Skin epidermis (tissue), 12 donors: ENCODE results near the gene NPPC.
"Not testable (repeated sequence)": the region's sequence is repeated elsewhere in the genome, so short reads cannot be mapped to it uniquely, and the experiment has no call there.

Source experiments
- H3K27ac ChIP-seq, 21 experiments: fragments of 200-600 bp; sonication (generic) in 11 of 21; one replicate each; pipeline ENCODE4 v1.5.0; 2020; ENCODE audit warnings: mild to moderate bottlenecking in 3 of 21, inconsistent platforms in 2 of 21, moderate library complexity in 2 of 21
- H3K4me3 ChIP-seq, 7 experiments: fragments of 200-600 bp; sonication (generic) in 2 of 7; one replicate each; pipeline ENCODE4 v1.5.0; 2020; ENCODE audit warnings: inconsistent platforms in 2 of 7, mild to moderate bottlenecking in 2 of 7, moderate library complexity in 1 of 7

NPPC gene, protein sequence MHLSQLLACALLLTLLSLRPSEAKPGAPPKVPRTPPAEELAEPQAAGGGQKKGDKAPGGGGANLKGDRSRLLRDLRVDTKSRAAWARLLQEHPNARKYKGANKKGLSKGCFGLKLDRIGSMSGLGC

DNA sequence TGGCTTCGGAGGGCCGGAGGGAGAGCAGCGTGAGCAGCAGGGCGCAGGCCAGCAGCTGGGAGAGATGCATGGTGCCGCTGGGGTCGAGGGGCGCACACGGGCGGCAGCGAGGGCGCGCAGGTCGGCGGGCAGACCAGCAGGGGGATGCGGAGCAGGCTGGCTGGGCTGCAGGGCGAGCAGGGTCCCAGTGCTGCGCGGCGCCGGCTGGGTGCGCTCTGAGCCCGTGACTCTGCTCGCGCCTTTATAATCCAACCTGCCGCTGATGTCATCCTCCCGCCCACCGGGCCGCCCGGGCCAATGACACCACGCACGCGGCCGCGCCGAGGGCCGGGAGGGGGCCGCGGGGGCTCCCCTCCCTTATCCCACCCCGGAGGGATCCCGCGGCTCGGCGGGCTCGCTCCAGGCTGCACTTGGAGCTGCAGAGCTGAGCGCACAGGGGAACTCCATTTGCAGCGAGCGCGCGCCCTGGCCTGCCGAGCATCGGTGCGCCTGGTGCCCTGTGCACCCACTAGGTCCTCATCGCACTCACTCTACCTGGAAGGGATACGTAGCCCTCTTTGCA, at the start of gene NPPC:
Gene NPPC (minus strand): TSS at position 217 of the 562 bp plus-strand sequence. CDS start 147 bp downstream, at position 70.
- H3K27ac ChIP-seq, result no peak within 1 kb of the TSS

DNA sequence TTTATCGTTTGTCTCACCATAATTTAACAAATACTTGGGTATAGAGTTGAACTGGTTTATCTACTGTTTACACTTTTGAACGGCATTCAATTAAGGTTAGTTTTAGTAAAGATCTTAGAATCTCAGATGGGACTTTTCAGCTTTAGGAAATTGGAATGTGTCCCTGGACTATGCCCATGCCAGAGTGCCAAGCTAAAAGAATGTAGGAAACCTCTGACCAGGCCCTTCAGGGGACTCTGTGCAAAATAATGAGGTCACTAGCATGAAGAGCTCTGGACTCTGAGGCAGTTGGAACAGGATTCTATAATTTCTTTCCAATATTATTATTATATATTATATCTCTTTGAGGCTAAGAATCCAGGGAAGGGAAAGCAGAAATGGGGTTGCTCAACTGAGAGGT, 48.8 kb upstream of the NPPC start:
- no peak overlapping the region for H3K27ac ChIP-seq

More for the DNA sequence above, at the start of gene NPPC:
- H3K4me3 ChIP-seq, result peak within 1 kb of the TSS; percentile 11 to 49 (median 29)

DNA sequence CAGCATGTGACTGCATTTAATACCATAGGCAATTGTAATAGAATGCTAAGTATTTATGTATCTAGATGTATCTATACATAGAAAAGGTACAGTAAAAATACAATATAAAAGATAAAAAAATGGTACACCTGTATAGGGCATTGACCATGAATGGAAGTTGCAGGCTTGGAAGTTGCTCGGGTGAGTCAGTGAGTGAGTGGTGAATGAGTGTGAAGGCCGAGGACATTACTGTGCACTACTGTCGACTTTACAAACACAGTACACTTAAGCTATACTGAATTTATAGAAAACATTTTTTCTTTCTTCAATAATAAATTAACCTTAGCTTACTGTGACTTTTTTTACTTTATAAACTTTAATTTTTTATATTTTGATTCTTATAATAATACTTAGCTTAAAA, 44.3 kb upstream of the NPPC start:
- Histone ChIP-seq H3K4me3 (no peak overlapping the region), H3K27ac (no peak overlapping the region)

More for the DNA sequence above, 48.8 kb upstream of the NPPC start:
- H3K4me3 ChIP-seq, result no peak overlapping the region

DNA sequence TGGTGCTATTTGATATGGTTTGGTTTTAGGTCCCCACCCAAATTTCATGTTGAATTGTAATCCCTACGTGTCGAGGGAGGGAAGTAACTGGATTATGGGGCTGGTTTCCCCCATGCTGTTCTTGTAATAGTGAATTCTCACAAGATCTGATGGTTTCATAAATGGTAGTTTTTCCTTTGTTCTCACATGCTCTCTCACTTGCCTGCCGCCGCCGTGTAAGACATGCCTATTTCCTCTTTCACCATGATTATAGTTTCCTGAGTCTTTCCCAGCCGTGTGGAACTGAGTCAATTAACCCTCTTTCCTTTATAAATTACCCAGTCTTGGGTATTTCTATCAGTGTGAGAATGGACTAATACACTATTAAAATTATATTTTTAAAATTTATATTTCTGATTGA, 42.6 kb upstream of the NPPC start:
- Histone ChIP-seq H3K4me3 (no peak overlapping the region), H3K27ac (no peak overlapping the region)

DNA sequence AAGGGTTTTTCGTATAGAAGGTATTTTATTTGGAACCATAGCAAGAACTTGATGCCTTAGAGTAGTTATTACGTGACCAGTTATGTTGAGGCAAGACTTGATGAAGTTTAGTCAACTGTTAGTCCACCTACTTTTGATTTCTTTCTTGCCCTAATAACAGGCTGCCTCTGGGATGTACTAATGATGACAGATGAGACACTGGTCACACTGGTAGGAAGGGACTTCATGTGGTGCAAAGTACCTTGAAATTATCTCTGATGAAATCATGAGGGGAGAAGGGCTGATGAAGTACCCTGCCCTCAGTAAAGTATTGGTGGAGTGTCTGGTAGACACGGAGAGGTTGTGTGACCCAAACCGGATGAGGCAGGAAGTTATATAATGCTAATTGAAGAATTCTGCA, 40.7 kb upstream of the NPPC start:
- H3K27ac ChIP-seq, result no peak overlapping the region
- H3K4me3 ChIP-seq, result no peak overlapping the region

DNA sequence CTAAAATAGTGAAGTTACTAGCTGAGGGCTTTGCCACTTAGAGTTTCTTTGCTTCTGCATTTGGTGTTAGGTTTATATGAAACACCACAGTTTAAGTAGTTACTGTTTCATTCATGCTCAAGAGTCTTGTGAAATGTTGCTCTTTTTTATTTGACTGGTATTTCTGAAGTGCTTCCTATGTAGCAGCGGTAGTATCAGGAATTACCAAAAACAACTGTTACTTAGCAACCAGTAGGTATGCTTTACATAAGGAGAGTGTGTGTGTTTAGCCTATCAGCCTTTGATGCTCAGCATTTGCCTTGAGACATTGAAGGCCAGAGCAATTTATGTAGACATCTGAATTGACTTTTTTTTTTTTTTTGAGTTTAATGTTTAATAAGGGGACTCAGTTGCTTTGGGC, 38.9 kb upstream of the NPPC start:
- Histone ChIP-seq H3K4me3 (no peak overlapping the region), H3K27ac (no peak overlapping the region)

DNA sequence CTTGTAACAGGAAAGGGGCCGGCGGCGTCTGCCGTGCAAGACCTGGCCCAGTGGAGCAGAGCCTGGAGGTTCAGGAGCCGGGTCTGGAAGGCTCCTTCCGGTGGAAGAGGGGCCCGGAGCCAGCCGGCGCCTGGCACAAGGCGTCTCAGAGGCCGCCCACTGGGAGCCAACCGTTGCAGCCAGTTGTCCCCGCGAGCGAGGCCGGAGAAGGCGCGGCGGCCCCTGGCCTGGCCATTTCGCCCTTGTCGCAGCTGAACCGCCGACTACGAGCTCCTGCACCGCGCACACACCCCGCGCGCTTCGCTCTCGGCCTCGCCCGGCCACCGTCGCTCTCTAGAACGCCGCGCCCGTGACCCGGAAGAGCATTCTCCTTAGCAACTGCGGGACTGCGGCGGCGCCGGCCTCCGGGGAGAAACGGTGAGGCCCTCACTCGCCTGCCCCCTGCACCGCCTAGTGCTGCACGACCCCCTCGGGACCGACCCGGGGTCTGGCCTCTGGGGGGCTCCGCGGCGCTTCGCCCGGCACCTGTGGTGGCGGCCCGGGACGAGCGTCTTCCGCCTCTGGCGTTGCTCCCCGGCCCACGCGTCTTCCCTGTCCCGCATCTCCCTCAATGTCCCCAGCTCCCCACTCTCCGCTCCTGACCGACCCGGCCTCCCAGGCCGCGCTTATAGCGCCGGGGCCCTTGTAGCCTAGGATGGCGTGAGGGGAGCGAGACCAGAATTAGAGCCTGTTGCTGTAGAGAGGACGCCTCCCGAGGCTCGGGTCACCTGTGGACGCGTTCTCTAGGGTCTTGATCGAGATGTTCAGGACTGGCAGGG, 35.4 kb upstream of the NPPC start, which contains the start of gene DIS3L2:
Gene DIS3L2 (plus strand): TSS at position 365 of the 818 bp plus-strand sequence. CDS start 53,215 bp downstream, outside the sequence.
- Histone ChIP-seq H3K4me3 (peak within 1 kb of the TSS; percentile 70 to 97 (median 86)), H3K27ac (peak within 1 kb of the TSS; percentile 58 to 98 (median 90))

DNA sequence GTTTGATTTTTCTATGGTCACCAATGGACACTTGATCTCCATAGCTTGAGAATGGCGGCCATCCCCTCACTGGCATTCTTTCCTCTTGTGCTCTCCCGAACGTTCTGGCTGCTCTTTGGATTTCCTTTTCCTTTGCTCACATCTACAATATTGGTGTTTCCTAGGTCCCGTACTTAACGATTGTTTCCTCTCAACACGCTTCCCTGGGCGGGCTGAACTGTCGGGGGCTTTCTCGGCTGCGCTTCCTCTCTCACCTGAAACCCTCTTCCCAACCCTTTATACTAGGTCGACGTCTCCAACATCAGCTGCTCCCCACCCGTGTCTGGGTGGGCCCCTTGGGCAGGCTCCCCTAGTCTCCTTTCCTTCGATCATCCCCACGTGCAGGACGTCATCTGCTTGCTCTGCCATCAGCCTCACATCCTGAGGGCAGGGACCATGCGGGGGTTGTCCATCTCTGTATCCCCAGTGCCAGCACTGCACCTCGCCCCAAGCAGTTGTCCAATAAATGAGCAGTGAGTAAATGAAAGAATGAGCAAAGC, 34.7 kb upstream of the NPPC start:
- Histone ChIP-seq H3K4me3 (peak overlapping the region; percentile 70 to 97 (median 86)), H3K27ac (peak overlapping the region in 20 of 21 experiments; percentile 79 to 98 (median 90))

DNA sequence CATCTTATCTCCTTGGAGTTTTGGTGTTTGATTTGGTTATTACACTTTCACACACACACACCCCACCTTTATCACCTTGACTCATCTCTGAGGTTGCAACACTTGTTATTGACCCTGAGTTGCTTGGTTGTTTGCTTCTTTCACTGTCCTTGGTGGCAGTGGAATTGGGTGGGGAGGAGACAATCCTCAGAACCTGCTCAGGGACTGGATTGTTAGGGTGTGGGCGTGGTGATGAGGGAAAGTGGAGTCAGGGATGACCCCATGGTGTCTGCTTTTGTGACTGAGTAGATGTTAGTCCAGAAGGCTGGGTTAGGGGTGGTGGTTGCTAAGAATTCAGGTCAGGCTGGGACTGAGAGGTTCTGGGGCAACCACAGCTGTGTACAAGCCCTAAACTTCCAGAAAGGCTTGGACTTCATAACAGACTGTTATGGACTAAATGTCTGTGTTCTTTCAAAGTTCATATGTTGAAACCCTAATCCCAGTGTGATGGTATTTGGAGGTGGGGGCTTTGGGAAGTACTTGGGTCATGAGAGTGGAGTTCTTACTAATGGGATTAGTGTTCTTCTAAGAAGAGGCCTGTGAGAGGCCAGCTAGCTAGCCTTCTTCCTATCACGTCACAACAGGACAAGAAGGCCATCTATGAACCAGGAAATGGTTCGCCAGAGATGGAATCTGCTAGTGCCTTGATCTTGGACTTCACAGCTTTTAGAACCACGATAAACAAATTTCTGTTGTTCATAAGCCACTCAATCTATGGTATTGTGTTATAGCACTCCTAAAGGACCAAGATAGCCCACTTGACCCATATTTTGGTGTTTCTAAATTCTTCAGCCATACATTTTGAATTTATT, 31.9 kb upstream of the NPPC start:
- no peak overlapping the region for H3K4me3 ChIP-seq
- H3K27ac ChIP-seq, result no peak overlapping the region

DNA sequence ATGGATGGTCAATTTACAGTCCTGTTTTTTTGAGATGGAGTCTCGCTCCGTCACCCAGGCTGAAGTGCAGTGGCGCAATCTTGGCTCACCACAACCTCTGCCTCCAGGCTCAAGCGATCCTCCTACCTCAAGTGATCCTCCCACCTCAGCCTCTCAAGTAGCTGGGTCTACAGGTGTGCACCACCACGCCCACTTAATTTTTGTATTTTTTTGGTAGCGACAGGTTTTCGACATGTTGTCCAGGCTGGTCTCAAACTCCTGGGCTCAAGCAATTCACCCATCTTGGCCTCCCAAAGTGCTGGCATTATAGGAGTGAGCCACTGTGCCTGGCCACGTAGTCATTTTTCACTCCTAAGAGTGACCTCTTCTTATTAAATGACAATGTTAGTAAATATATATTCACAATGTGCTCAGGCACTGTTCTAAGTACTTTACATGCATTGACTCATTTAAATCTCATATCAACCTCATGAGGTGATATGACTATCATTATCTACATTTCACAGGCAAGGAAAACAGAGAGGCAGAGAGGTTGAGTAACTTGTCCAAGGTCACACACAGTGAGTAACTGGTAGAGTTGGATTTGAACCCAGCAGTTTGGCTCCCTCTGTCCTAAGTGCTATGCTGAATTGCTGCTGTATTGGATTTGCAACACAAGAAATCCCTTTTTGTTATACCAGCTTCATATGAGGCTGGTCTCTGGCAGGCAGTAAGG, 29.7 kb upstream of the NPPC start:
- H3K27ac ChIP-seq, result no peak overlapping the region
- no peak overlapping the region for H3K4me3 ChIP-seq

DNA sequence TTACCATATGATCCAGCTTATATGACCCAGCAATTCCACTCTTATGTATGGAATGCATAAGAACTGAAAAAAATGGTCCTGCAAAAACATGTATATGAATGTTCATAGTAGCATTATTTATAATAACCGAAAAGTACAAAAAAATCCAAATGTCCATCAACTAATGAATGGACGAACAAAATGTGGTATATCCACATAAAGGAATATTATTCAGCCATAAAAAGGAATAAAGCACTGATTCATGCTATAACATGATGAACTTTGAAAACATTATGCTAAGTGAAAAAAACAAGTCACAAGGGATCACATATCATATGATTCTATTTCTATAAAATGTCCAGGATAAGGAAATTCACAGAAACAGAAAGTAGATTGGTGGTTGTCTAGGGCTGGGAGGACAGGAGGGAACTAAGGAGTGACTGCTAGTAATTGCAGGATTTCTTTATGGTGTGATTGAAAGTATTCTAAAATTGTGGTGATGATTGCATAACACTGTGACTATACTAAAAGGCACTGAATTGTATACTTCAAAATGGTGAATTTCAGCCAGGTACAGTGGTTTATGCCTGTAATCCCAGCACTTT, 25.3 kb upstream of the NPPC start:
- Histone ChIP-seq H3K4me3 (no peak overlapping the region), H3K27ac (no peak overlapping the region)

DNA sequence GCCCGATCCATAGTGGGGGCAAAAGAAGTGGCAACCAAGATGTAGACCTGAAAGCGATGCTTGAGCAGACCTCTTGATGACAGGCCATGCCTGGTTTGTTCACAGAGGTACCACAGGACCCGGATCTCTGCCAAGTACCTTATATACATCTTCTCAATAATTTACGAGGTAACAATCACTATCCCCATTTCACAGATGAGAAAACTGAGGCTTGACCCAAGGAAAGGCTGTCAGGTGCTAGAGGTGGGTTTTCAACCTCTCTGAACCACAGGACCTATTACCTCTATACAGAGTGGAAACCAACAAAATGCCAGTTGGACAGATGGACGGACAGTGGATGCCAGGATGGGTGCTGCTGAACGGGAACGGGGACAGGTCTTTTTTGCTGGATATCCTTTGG, 21.5 kb upstream of the NPPC start:
- Histone ChIP-seq H3K27ac (no peak overlapping the region), H3K4me3 (no peak overlapping the region)

DNA sequence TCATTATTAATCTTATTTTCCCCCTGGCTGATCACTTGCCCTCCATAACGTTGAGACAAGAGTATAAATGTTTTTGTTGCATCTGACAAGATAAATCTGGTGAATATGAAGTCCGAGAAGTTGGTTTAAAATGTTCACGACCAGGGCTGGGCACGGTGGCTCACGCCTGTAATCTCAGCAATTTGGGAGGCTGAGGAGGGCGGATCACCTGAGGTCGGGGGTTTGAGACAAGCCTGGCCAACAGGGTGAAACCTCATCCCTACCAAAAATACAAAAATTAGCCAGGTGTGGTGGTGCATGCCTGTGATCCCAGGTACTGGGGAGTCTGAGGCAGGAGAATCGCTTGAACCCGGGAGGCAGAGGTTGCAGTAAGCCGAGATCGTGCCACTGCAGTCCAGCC, 20.9 kb upstream of the NPPC start:
- H3K27ac ChIP-seq, H3K4me3 ChIP-seq: not testable (repeated sequence)

DNA sequence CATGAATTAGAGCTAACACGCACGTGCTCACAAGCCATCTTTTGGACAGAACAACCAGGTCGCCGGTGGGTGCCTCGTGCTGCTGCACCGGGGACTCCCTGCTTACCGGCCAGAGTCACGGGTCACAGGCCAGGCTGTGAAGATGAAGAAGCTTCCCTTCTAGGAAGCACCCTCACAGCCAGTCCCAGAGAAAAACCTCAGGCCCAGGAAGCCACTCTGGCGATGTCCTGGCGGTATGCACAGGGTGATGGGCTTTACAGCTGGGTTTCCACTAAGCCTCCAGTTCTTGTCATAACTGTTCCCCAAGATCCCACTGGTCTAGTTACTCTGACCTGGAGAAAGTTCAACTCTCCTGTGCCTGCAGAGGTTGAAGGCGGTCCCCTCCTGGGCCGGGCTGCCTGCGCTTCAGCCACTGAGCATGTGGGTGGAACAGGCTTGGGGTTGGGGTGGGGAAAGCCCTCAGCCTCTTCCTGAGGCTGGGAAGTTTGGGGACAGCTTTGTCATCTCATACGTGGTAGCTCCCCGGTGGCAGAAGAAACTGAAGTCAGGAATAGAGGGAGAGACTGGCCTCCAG, 20.1 kb upstream of the NPPC start:
- no peak overlapping the region for H3K4me3 ChIP-seq

DNA sequence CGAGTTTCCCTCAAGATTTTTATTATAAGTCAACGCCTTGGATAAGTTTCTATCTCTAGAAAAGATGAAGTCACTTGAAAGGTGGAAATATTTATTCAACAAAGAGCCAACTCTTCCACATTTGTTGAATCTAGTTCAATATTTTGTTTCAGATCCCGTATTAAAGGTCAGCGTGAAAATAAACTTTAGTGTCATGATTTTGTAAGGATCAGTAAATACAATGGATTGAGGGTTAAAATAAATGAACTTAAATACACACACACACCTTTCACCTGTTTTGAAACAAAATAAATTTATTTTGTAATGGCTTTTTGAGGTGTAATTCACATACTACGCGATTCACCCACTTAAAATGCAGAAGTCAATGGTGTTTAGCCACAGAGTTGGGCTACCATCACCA, 16.0 kb upstream of the NPPC start:
- H3K27ac ChIP-seq, result no peak overlapping the region

More for the DNA sequence above, 20.1 kb upstream of the NPPC start:
- no peak overlapping the region for H3K27ac ChIP-seq

DNA sequence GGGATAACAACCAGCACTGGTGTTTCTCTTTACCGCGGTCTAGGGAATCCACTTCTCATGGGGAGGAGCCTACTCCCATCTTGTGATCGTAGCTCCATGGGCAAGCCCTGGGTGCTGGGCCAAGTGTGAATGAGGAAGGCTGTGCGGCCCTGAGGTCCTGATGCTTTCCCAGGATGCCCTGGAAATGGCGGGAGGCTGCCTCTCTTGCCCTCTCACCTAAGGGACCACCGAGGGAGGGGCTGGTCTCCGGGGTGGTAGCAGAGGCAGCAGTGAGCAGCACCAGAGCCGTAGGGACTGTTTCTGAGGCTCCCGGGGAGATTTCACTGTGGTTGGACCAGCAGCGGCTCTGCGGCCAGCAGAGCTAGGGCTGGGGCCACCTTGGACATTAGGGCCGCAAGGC, 15.5 kb upstream of the NPPC start:
- Histone ChIP-seq H3K4me3 (no peak overlapping the region), H3K27ac (no peak overlapping the region)

More for the DNA sequence above, 16.0 kb upstream of the NPPC start:
- no peak overlapping the region for H3K4me3 ChIP-seq

DNA sequence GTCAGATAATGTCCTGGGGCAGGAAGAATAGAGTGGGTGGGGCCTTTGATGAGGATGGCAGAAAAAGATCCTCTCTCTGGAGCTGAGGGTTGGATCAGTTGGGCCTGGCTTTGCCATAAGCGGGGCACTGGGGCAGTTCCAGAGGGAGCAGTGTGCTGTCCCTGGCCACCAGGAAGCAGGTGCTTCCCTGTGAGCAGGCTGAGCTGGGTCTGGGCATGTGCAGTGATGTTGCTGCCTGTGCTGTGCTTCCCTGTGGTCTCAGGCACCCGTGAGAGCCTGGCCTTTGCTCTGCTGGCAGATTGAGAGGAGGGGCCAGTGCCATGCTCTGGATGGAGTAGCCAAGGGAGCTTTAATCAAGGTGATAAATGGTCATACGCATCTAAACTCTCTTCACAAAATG, 14.6 kb upstream of the NPPC start:
- Histone ChIP-seq H3K27ac (no peak overlapping the region), H3K4me3 (no peak overlapping the region)

DNA sequence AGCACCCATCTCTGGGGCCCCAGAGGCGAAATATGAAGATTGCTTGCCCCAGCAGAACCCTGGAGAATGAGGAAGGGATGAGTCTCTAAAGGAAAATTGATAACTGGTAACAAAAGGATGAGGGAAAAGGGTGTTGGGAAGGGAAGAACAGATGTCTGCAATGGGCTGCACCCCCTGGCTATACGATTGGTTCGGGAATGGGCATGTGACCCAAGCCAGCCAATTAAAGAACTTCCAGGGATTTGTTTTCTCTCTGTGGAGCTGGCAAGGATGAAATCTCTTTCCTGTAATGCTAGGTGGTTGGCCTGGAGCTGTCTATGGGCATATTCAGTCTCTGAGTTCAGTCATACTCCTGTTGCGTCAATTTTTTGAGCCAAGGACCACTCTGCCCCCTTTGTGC, 12.8 kb upstream of the NPPC start:
- H3K4me3 ChIP-seq, result no peak overlapping the region
- H3K27ac ChIP-seq, result no peak overlapping the region

DNA sequence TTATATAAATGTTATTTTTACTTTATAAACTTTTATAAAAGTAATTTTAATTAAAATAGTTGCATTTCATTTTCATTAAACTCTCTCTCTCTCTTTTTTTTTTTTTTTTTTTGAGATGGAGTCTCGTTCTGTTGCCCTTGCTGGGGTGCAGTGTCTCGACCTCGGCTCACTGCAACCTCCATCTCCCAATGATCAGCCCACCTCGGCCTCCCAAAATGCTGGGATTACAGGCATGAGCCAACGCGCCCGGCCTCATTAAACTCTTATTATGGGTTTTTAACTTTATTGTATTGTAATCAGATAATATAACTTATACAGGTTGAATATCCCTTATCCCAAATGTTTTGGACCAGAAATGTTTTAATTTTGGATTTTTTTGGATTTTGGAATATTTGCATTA, 10.9 kb upstream of the NPPC start:
- Histone ChIP-seq H3K4me3 (no peak overlapping the region), H3K27ac (no peak overlapping the region)
